NCI-H1930 (cell line): ENCODE measurements around the gene FOXA1.
A peak's percentile ranks its signal among the peaks of the same experiment; 100 is the strongest.

Experiments
- DNase-seq, 2 experiments: peaks; one replicate each; lab custom pipeline; 2025; lab: John Stamatoyannopoulos, UW

Gene FOXA1

GRCh38 chr14:37602605-37603453 is 7.8 kb upstream of the FOXA1 start:
- DNase-seq: no peak

GRCh38 chr14:37601865-37602264 is 6.8 kb upstream of the FOXA1 start:
- DNase-seq: no peak

- DNase-seq: no peak
Observed at GRCh38 chr14:37600880-37601741, 6.1 kb upstream of the FOXA1 start.

GRCh38 chr14:37599507-37600368 is 4.7 kb upstream of the FOXA1 start:
- DNase-seq: no peak

GRCh38 chr14:37598747-37599506 is 3.9 kb upstream of the FOXA1 start:
- DNase-seq: no peak

- no peak for DNase-seq
Observed at GRCh38 chr14:37597914-37598746, 3.1 kb upstream of the FOXA1 start.

- no peak for DNase-seq
Observed at GRCh38 chr14:37597538-37597913, 2.5 kb upstream of the FOXA1 start.

- no peak for DNase-seq
Observed at GRCh38 chr14:37596790-37597472, 1.9 kb upstream of the FOXA1 start.

GRCh38 chr14:37595809-37596621 is 966 bp upstream of the FOXA1 start:
- DNase-seq: peak; percentile 75 to 80

- peak; percentile 82 for DNase-seq
Observed at GRCh38 chr14:37594238-37594970, 645 bp downstream of the FOXA1 start.

- no peak for DNase-seq
Observed at GRCh38 chr14:37593511-37594237, 1.4 kb downstream of the FOXA1 start.

GRCh38 chr14:37592482-37593408 is 2.3 kb downstream of the FOXA1 start:
- no peak for DNase-seq

GRCh38 chr14:37591941-37592481 is 3.0 kb downstream of the FOXA1 start:
- DNase-seq: no peak

- DNase-seq: no peak
Observed at GRCh38 chr14:37591311-37591940, 3.6 kb downstream of the FOXA1 start.

- DNase-seq: no peak
Observed at GRCh38 chr14:37590428-37591139, 4.5 kb downstream of the FOXA1 start.
